ENCODE results near the gene TMSB4Y. TPM values are rescaled to one million over a fixed set of nuclear protein-coding genes. Genes with fewer than 3 reads are reported as not detected.

The TMSB4Y gene
- total RNA-seq, 2 donors from 2014 or later, result 4.3 to 10.1 TPM

GRCh38 chrY:13704121-13704930, 627 bp downstream of the TMSB4Y start:
- TF ChIP-seq, protein P1, sequence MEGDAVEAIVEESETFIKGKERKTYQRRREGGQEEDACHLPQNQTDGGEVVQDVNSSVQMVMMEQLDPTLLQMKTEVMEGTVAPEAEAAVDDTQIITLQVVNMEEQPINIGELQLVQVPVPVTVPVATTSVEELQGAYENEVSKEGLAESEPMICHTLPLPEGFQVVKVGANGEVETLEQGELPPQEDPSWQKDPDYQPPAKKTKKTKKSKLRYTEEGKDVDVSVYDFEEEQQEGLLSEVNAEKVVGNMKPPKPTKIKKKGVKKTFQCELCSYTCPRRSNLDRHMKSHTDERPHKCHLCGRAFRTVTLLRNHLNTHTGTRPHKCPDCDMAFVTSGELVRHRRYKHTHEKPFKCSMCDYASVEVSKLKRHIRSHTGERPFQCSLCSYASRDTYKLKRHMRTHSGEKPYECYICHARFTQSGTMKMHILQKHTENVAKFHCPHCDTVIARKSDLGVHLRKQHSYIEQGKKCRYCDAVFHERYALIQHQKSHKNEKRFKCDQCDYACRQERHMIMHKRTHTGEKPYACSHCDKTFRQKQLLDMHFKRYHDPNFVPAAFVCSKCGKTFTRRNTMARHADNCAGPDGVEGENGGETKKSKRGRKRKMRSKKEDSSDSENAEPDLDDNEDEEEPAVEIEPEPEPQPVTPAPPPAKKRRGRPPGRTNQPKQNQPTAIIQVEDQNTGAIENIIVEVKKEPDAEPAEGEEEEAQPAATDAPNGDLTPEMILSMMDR (IDR thresholded peaks at IDR 0.05), result no peak
- no peak for TF ChIP-seq POLR2AphosphoS5 (IDR thresholded peaks at IDR 0.05)
- no peak for TF ChIP-seq POLR2A (IDR thresholded peaks at IDR 0.05)
- no peaks in the 10 kb centered on the region for H3K4me1 ChIP-seq (replicated peaks)
- peak overlapping the region; percentile 35 for H3K4me3 ChIP-seq
- under 1% methylated on average over 30 of the region's 30 CpGs for WGBS
- intact Hi-C loops (cut with DNase I), result loop anchor here (10.0 kb wide), 2 partner anchors 220 to 800 kb away; partner anchors contain the start of genes DDX3Y and UTY
- DNase-seq (ENCODE audit: low spot score), result peak; percentile 11
- no peaks in the 10 kb centered on the region for H3K27me3 ChIP-seq (replicated peaks; ENCODE audit: insufficient read depth)
- H3K36me3 ChIP-seq, result no peaks in the 10 kb centered on the region
- peak overlapping the region; percentile 87 to 88 for H3K27ac ChIP-seq
- H3K9me3 ChIP-seq, result no peaks in the 10 kb centered on the region

DNA sequence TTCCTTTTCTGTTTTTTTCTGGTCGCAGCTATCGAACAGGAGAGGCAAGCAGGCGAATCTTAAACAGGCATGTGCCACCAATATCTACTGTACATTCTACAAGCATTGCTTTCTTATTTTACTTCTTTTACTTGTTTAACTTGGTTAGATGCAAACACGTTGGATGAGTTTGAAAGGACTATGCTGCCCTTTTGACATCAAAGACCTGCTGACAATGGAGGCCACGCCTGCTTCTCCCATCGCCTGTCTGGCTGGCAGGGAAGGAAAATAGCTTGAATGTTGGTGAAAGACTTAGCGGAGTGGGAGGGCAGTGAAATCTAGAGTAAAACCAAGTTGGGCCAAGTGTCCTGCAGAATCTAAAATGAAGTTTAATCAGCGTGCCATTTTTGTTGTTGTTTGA, 1.5 kb downstream of the TMSB4Y start:
- intact Hi-C loops (cut with DNase I), result loop anchor here (10.0 kb wide), 2 partner anchors 220 to 800 kb away; partner anchors contain the start of genes DDX3Y and UTY
- TF ChIP-seq POLR2A (IDR thresholded peaks at IDR 0.05) (no peak), POLR2AphosphoS5 (IDR thresholded peaks at IDR 0.05) (no peak)
- TF ChIP-seq, protein P1 (IDR thresholded peaks at IDR 0.05), result no peak
- 4% methylated on average over 8 of the region's 8 CpGs for WGBS
- Histone ChIP-seq H3K4me3 (peak overlapping the region; percentile 35), H3K27ac (peak overlapping the region; percentile 87 to 88), H3K9me3 (no peaks in the 10 kb centered on the region), H3K36me3 (no peaks in the 10 kb centered on the region), H3K27me3 (replicated peaks; ENCODE audit: insufficient read depth) (no peaks in the 10 kb centered on the region), H3K4me1 (replicated peaks) (no peaks in the 10 kb centered on the region)
- peak; percentile 5 for DNase-seq (ENCODE audit: low spot score)

GRCh38 chrY:13708038-13708437, 4.3 kb downstream of the TMSB4Y start:
- Histone ChIP-seq H3K27ac (no peak overlapping the region), H3K9me3 (no peaks in the 10 kb centered on the region), H3K4me1 (replicated peaks) (no peaks in the 10 kb centered on the region), H3K27me3 (replicated peaks; ENCODE audit: insufficient read depth) (no peaks in the 10 kb centered on the region), H3K36me3 (no peaks in the 10 kb centered on the region), H3K4me3 (no peak overlapping the region)
- TF ChIP-seq, protein P1 (IDR thresholded peaks at IDR 0.05), result no peak
- no peak for TF ChIP-seq POLR2AphosphoS5 (IDR thresholded peaks at IDR 0.05)
- no peak for TF ChIP-seq POLR2A (IDR thresholded peaks at IDR 0.05)
- no peak for DNase-seq (ENCODE audit: low spot score)
- intact Hi-C loops (cut with DNase I), result loop anchor here (10.0 kb wide), 2 partner anchors 223 to 803 kb away; partner anchors contain the start of genes DDX3Y and UTY
- 100% methylated on average over 1 of the region's 1 CpG for WGBS

DNA sequence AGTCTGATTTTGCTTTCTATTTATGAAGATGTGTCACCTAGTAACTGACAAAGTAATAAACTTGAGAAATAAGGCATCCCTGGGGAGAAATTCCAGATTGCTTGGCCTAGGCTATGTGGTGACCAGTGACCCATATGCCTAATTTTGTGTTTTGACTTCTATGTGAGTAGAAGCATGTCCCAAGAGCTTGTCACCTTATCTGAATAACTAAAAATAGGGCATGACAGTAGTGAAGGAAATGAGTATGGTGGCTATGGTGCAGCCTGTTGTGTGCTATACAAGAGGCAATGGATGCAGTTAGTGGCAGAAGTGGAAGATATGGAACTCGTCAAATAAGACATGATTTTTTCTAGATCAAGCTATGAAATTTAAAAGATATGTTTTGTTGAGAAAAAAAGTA, 15.3 kb downstream of the TMSB4Y start:
- no peak for DNase-seq (ENCODE audit: low spot score)
- Histone ChIP-seq H3K27ac (no peak overlapping the region), H3K36me3 (no peaks in the 10 kb centered on the region), H3K4me1 (replicated peaks) (no peaks in the 10 kb centered on the region), H3K27me3 (replicated peaks; ENCODE audit: insufficient read depth) (no peaks in the 10 kb centered on the region), H3K9me3 (no peaks in the 10 kb centered on the region), H3K4me3 (no peak overlapping the region)
- no peak for TF ChIP-seq POLR2AphosphoS5 (IDR thresholded peaks at IDR 0.05)
- TF ChIP-seq, protein P1 (IDR thresholded peaks at IDR 0.05), result no peak
- intact Hi-C loops (cut with DNase I), result no loop called here
- 89% methylated on average over 1 of the region's 1 CpG for WGBS

- Histone ChIP-seq H3K36me3 (no peaks in the 10 kb centered on the region), H3K27ac (no peak overlapping the region), H3K9me3 (no peaks in the 10 kb centered on the region), H3K27me3 (replicated peaks; ENCODE audit: insufficient read depth) (no peaks in the 10 kb centered on the region), H3K4me1 (replicated peaks) (no peaks in the 10 kb centered on the region), H3K4me3 (no peak overlapping the region)
- intact Hi-C loops (cut with DNase I), result no loop called here
- TF ChIP-seq, protein P1 (IDR thresholded peaks at IDR 0.05), result peak in 2 of 4 experiments; percentile 24 to 37
- no peak for TF ChIP-seq POLR2AphosphoS5 (IDR thresholded peaks at IDR 0.05)
- TF ChIP-seq POLR2A (IDR thresholded peaks at IDR 0.05), result no peak
- WGBS, result 75% methylated on average over 6 of the region's 6 CpGs
- DNase-seq (ENCODE audit: low spot score), result no peak
Measured at GRCh38 chrY:13729517-13729916, 25.8 kb downstream of the TMSB4Y start.
